ENCODE data around the gene ALG2.

- no peak for TF ChIP-seq ZNF24 (tag by site-specific recombination; IDR thresholded peaks at IDR 0.05)
- no peak for TF ChIP-seq YY1 (tag by site-specific recombination; IDR thresholded peaks at IDR 0.05)
- TF ChIP-seq ZNF138 (tag by site-specific recombination; IDR thresholded peaks at IDR 0.05; ENCODE audit: borderline replicate concordance): no peak
These were observed 52.7 kb downstream of the ALG2 start for GRCh38 chr9:99169086-99169485.
